PFSK-1 (cell line): ENCODE data around the gene PPP2R5A.

Source experiments
- FOXP2 ChIP-seq: optimal IDR thresholded peaks from 2 replicates; pipeline ENCODE3; 2011; ENCODE audit warnings: borderline replicate concordance, control low read depth, inconsistent platforms; ENCODE audit not compliant: insufficient read depth; ENCODE audit errors: extremely low read length, extremely low read depth
- POLR2AphosphoS5 ChIP-seq: IDR thresholded peaks from 2 replicates; pipeline ENCODE4 v1.6.1; 2012; ENCODE audit warnings: low read depth, mild to moderate bottlenecking, control low read depth, low read length, moderate library complexity
- SIN3A ChIP-seq: IDR thresholded peaks from 2 replicates; pipeline ENCODE4 v1.6.1; 2012; ENCODE audit warnings: mild to moderate bottlenecking, low read length, moderate library complexity, borderline replicate concordance; ENCODE audit not compliant: insufficient read depth
- TAF1 ChIP-seq: IDR thresholded peaks from 2 replicates; pipeline ENCODE4 v1.6.1; 2012; ENCODE audit warnings: low read length, control low read depth, borderline replicate concordance; ENCODE audit not compliant: insufficient read depth
- TF ChIP-seq, protein P1 (sequence below), 2 experiments: IDR thresholded peaks; 2 replicates each; pipeline versions ENCODE4 v1.6.1 to v1.8.0; 2011 to 2012; ENCODE audit warnings: low read depth in 2 of 2, low read length in 2 of 2, control low read depth in 1 of 2, inconsistent platforms in 1 of 2, mild to moderate bottlenecking in 1 of 2, moderate library complexity in 1 of 2; ENCODE audit not compliant: insufficient read depth in 1 of 2

Gene PPP2R5A

DNA sequence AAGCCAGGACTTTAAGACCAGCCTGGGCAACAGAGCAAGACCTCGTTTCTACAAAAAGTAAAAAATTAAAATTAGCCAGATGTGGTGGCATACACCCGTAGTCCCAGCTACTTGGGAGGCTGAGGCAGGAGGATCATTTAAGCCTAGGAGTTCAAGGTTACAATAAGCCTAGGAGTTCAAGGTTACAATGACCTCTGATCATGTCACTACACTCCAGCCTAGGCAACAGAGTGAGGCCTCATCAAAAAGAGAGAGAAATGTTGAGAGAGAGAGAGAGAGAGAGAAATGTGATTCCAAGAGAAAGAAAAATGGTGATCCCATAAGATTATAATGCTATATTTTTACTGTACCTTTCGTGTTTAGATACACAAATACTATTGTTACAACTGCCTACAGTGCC lies 69.3 kb downstream of the PPP2R5A start:
- TF ChIP-seq SIN3A = no peak

GRCh38 chr1:212355230-212355969 lies 70.2 kb downstream of the PPP2R5A start:
- TF ChIP-seq FOXP2 = no peak
- TF ChIP-seq SIN3A = no peak
- TF ChIP-seq, protein P1, sequence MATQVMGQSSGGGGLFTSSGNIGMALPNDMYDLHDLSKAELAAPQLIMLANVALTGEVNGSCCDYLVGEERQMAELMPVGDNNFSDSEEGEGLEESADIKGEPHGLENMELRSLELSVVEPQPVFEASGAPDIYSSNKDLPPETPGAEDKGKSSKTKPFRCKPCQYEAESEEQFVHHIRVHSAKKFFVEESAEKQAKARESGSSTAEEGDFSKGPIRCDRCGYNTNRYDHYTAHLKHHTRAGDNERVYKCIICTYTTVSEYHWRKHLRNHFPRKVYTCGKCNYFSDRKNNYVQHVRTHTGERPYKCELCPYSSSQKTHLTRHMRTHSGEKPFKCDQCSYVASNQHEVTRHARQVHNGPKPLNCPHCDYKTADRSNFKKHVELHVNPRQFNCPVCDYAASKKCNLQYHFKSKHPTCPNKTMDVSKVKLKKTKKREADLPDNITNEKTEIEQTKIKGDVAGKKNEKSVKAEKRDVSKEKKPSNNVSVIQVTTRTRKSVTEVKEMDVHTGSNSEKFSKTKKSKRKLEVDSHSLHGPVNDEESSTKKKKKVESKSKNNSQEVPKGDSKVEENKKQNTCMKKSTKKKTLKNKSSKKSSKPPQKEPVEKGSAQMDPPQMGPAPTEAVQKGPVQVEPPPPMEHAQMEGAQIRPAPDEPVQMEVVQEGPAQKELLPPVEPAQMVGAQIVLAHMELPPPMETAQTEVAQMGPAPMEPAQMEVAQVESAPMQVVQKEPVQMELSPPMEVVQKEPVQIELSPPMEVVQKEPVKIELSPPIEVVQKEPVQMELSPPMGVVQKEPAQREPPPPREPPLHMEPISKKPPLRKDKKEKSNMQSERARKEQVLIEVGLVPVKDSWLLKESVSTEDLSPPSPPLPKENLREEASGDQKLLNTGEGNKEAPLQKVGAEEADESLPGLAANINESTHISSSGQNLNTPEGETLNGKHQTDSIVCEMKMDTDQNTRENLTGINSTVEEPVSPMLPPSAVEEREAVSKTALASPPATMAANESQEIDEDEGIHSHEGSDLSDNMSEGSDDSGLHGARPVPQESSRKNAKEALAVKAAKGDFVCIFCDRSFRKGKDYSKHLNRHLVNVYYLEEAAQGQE (IDR thresholded peaks at IDR 0.05; ENCODE audit: insufficient read depth in 1 of 2, low read depth in 2 of 2, low read length in 2 of 2) = no peak
- no peak for TF ChIP-seq TAF1
- TF ChIP-seq POLR2AphosphoS5 = no peak

DNA sequence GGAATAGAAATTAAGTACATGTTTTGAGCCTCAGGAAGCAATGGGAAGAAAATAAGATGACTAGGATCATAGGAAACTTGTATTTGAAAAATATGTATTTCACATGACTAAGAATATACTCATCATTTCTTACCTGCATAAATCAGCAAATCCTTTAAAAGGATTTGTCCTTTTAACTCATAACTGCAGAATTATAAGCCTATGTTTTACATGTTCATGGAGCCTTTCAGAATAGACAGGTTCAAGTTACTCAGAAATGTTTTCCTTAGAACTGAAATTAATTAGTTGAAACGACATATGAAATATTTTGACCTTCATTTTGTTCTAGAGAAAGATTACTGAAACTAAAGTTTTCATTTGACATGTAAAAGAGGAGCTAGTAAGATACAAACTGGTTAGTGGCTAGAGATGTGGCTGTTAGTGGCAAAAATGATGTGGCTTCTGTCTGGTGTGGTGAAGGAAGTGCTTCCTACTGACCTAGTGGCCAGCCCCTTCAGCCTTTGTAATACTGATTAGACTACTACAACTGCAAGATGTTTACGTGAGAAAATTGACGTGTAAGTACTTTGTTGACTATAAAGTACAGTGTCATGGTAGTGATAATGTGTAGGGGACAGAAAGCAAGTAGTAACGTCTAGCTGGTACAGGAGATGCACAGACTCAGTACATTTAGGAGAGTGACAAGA lies 74.7 kb downstream of the PPP2R5A start:
- TF ChIP-seq POLR2AphosphoS5 (no peak), TAF1 (no peak), FOXP2 (no peak), SIN3A (no peak)
- TF ChIP-seq, protein P1 (IDR thresholded peaks at IDR 0.05; ENCODE audit: insufficient read depth in 1 of 2, low read depth in 2 of 2, low read length in 2 of 2) = no peak

- no peak for TF ChIP-seq FOXP2
- TF ChIP-seq POLR2AphosphoS5 = no peak
- no peak for TF ChIP-seq TAF1
- TF ChIP-seq, protein P1 (IDR thresholded peaks at IDR 0.05; ENCODE audit: insufficient read depth in 1 of 2, low read depth in 2 of 2, low read length in 2 of 2) = no peak
- TF ChIP-seq SIN3A = no peak
Measured at GRCh38 chr1:212364985-212365384, 79.8 kb downstream of the PPP2R5A start.

DNA sequence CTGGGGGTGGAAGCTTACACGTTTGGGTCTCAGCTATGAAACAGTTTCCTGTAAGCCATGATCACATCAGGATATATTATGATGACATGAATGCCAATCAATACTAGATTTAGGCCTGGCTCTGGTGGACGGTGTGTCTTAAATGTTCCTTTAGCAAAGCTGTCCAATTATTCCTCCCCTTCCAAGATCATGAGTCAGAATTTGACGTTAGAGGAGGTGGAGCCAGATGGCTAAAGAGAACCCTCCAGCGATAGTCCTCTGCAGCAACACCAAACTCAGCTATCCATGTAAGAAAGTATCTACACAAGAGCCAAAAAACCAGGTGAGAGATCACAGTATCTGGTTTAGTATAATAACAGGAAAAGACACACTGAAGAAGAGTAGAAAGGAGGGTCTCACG lies 81.7 kb downstream of the PPP2R5A start:
- no peak for TF ChIP-seq SIN3A
- TF ChIP-seq, protein P1 (IDR thresholded peaks at IDR 0.05; ENCODE audit: insufficient read depth in 1 of 2, low read depth in 2 of 2, low read length in 2 of 2) = no peak
- no peak for TF ChIP-seq POLR2AphosphoS5
- no peak for TF ChIP-seq FOXP2
- no peak for TF ChIP-seq TAF1
